GM18508 (cell line): Measurements from ENCODE around the gene IPO8.
A peak's percentile ranks its signal among the peaks of the same experiment; 100 is the strongest.

Experiments
- ATAC-seq: cut with Tn5 transposase; IDR thresholded peaks from one replicate; pipeline ENCODE4 v1.9.1; 2021; ENCODE audit warnings: moderate number of reproducible peaks; ENCODE audit not compliant: insufficient read depth, unreplicated experiment

The IPO8 gene

GRCh38 chr12:30695199-30696102 is at the start of gene IPO8:
IPO8 (minus strand) TSS chr12:30695869; CDS start chr12:30695647, 222 bp downstream.
- peak; percentile 44 for ATAC-seq

GRCh38 chr12:30744321-30744720 is 48.7 kb upstream of the IPO8 start:
- ATAC-seq: no peak

GRCh38 chr12:30740274-30740673 is 44.6 kb upstream of the IPO8 start:
- no peak for ATAC-seq

- no peak for ATAC-seq
Measured at GRCh38 chr12:30739020-30739419, 43.4 kb upstream of the IPO8 start.

- no peak for ATAC-seq
Measured at GRCh38 chr12:30732954-30733637, 37.4 kb upstream of the IPO8 start.

GRCh38 chr12:30730011-30730410 is 34.3 kb upstream of the IPO8 start:
- ATAC-seq: no peak

GRCh38 chr12:30729547-30729946 is 33.9 kb upstream of the IPO8 start:
- no peak for ATAC-seq

GRCh38 chr12:30726647-30727046 is 31.0 kb upstream of the IPO8 start:
- ATAC-seq: no peak

- ATAC-seq: no peak
Measured at GRCh38 chr12:30725739-30726138, 30.1 kb upstream of the IPO8 start.

GRCh38 chr12:30719060-30719459 is 23.4 kb upstream of the IPO8 start:
- no peak for ATAC-seq

- no peak for ATAC-seq
Measured at GRCh38 chr12:30707613-30708342, 12.1 kb upstream of the IPO8 start.

GRCh38 chr12:30706476-30706875 is 10.8 kb upstream of the IPO8 start:
- ATAC-seq: no peak

GRCh38 chr12:30701056-30701455 is 5.4 kb upstream of the IPO8 start:
- ATAC-seq: no peak

GRCh38 chr12:30700216-30700900 is 4.7 kb upstream of the IPO8 start:
- ATAC-seq: no peak

GRCh38 chr12:30698346-30698745 is 2.7 kb upstream of the IPO8 start:
- no peak for ATAC-seq

GRCh38 chr12:30696943-30697342 is 1.3 kb upstream of the IPO8 start:
- ATAC-seq: no peak

- ATAC-seq: no peak
Measured at GRCh38 chr12:30696486-30696885, 817 bp upstream of the IPO8 start.

- ATAC-seq: peak; percentile 15
Measured at GRCh38 chr12:30696103-30696408, 387 bp upstream of the IPO8 start.

- no peak for ATAC-seq
Measured at GRCh38 chr12:30694412-30695198, 1.1 kb downstream of the IPO8 start.

GRCh38 chr12:30692470-30692869 is 3.2 kb downstream of the IPO8 start:
- no peak for ATAC-seq
